ENCODE results near the gene TCP11L1. TPM values are rescaled to one million over a fixed set of nuclear protein-coding genes. Genes with fewer than 3 reads are reported as not detected.

TCP11L1 gene
- total RNA-seq, 4 donors from 2014 or later: 24.7 to 52.6 (median 34.6) TPM

GRCh38 chr11:33057284-33057683 is 17.9 kb downstream of the TCP11L1 start:
- no peak for ATAC-seq (ENCODE audit: low FRiP score)
- TF ChIP-seq, protein P1, sequence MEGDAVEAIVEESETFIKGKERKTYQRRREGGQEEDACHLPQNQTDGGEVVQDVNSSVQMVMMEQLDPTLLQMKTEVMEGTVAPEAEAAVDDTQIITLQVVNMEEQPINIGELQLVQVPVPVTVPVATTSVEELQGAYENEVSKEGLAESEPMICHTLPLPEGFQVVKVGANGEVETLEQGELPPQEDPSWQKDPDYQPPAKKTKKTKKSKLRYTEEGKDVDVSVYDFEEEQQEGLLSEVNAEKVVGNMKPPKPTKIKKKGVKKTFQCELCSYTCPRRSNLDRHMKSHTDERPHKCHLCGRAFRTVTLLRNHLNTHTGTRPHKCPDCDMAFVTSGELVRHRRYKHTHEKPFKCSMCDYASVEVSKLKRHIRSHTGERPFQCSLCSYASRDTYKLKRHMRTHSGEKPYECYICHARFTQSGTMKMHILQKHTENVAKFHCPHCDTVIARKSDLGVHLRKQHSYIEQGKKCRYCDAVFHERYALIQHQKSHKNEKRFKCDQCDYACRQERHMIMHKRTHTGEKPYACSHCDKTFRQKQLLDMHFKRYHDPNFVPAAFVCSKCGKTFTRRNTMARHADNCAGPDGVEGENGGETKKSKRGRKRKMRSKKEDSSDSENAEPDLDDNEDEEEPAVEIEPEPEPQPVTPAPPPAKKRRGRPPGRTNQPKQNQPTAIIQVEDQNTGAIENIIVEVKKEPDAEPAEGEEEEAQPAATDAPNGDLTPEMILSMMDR (IDR thresholded peaks at IDR 0.05): no peak
- DNase-seq (ENCODE audit: low spot score): no peak

DNA sequence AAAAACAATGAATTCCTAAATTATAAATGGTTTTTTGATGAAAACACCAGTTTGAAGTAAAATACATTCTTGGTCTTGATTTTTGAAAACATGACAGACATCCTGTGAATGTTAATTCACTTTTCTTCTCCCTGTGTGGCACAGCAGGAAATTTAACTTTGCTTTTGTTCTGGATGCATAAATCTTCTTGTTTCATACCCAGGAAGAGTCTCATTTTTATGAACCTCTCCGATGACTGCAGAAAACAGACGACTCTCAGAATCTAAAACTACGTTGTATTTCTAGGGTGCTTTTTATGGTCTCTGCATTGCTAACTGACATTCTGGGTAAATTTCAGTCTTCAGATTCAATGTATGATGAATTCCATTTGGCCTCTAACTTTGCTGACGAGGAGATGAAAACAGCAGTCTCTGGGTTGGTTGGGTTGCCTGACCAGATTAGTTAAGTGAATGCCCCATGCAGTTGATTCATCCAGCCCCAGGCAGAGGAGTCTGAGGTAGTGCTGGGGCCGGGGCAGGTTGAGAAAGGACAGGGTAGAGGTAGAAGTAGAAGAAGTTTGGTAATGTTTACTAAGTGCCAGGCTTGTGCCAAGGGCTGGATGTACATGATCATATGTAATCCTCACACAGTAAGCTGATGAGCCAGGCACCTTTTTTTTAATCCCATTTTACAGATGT is 20.1 kb downstream of the TCP11L1 start:
- TF ChIP-seq, protein P1 (IDR thresholded peaks at IDR 0.05): no peak
- no peak for DNase-seq (ENCODE audit: low spot score)
- no peak for ATAC-seq (ENCODE audit: low FRiP score)

- ATAC-seq (ENCODE audit: low FRiP score) (no peak), DNase-seq (ENCODE audit: low spot score) (no peak)
- TF ChIP-seq, protein P1 (IDR thresholded peaks at IDR 0.05): no peak
These were observed 20.9 kb downstream of the TCP11L1 start for GRCh38 chr11:33060271-33060670.

DNA sequence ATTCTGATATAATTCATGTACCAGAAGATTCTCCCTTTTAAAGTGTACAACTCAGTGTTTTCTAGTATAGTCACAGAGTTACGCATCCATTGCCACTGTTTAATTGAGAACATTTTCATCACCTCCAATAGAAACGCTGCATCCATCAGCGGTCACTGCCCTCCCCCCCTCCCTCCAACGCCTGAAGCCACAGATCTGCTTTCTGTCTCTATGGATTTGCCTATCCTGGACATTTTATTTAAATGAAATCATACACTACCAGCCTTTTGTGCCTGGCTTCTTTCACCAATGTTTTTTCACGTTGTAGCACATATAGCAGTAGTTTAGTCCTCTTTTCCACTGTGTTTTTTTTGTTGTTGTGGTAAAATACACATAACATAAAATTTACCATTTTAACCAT is 22.8 kb downstream of the TCP11L1 start:
- DNase-seq (ENCODE audit: low spot score) (no peak), ATAC-seq (ENCODE audit: low FRiP score) (no peak)
- TF ChIP-seq, protein P1 (IDR thresholded peaks at IDR 0.05): no peak

GRCh38 chr11:33063326-33063881 is 24.0 kb downstream of the TCP11L1 start:
- DNase-seq (ENCODE audit: low spot score) (no peak), ATAC-seq (ENCODE audit: low FRiP score) (no peak)
- TF ChIP-seq, protein P1 (IDR thresholded peaks at IDR 0.05): no peak

GRCh38 chr11:33064033-33064825 is 24.9 kb downstream of the TCP11L1 start:
- TF ChIP-seq, protein P1 (IDR thresholded peaks at IDR 0.05): no peak
- ATAC-seq (ENCODE audit: low FRiP score) (no peak), DNase-seq (ENCODE audit: low spot score) (no peak)

All from omental fat pad (tissue), 4 donors.